Peyer's patch (tissue), 4 donors: Measurements from ENCODE around the gene MCTP2.

ENCODE experiments used
- CTCF ChIP-seq, 6 experiments: fragments of 450-650 bp in 4 of 6; fragments of 200-600 bp in 2 of 6; sonication (generic) in 1 of 6; IDR thresholded peaks; one replicate each; pipeline ENCODE4 v1.5.1; 2017 to 2019; ENCODE audit warnings: antibody characterized with exemption in 6 of 6, mild to moderate bottlenecking in 3 of 6, moderate library complexity in 1 of 6
- POLR2A ChIP-seq, 2 donors: fragments of 450-650 bp; IDR thresholded peaks; one replicate each; pipeline ENCODE4 v1.5.1; 2017; ENCODE audit warnings: antibody characterized with exemption in 2 of 2, mild to moderate bottlenecking in 2 of 2, moderate library complexity in 2 of 2

GRCh38 chr15:94290730-94291129 lies 59.4 kb downstream of the MCTP2 start:
- TF ChIP-seq CTCF (IDR thresholded peaks at IDR 0.05) (no peak), POLR2A (IDR thresholded peaks at IDR 0.05) (no peak)
